Measurements from ENCODE around the gene CNIH3. TPM values are rescaled to one million over a fixed set of nuclear protein-coding genes. Genes with fewer than 3 reads are reported as not detected.

Gene CNIH3
- polyA plus RNA-seq, 1 donor (not counting 4 experiments of a cell fraction or from before 2014, with no cell fraction given): 0.81 TPM

- TF ChIP-seq CTCF (optimal IDR thresholded peaks at IDR 0.05 in 1 of 3, IDR thresholded peaks at IDR 0.05 in 1 of 3, conservative IDR thresholded peaks at IDR 0.05 in 1 of 3; ENCODE audit: extremely low read depth in 1 of 3, insufficient read depth in 2 of 3, low read length in 3 of 3) (no peak), EZH2 (IDR thresholded peaks at IDR 0.05; ENCODE audit: low read length) (no peak)
Observed at GRCh38 chr1:224757508-224757907, 141.4 kb downstream of the CNIH3 start.

GRCh38 chr1:224759135-224759534, 143.0 kb downstream of the CNIH3 start:
- Histone ChIP-seq H3K79me2 (ENCODE audit: control insufficient read depth, insufficient read depth, low read length) (no peaks in the 10 kb centered on the region), H3K9me1 (ENCODE audit: control insufficient read depth, extremely low read depth, insufficient read depth, low read length) (no peaks in the 10 kb centered on the region), H2AFZ (ENCODE audit: control insufficient read depth, low read length) (no peak overlapping the region), H3K4me3 (ENCODE audit: control insufficient read depth in 2 of 3, extremely low read depth in 1 of 3, insufficient read depth in 2 of 3, low read depth in 1 of 3, low read length in 3 of 3) (no peak overlapping the region), H3K4me1 (ENCODE audit: control insufficient read depth, extremely low read depth, insufficient read depth, low read length) (no peaks in the 10 kb centered on the region), H3K27ac (ENCODE audit: control insufficient read depth, insufficient read depth, low read length) (no peak overlapping the region), H3K9me3 (ENCODE audit: control insufficient read depth, low read depth, low read length) (no peaks in the 10 kb centered on the region), H3K27me3 (ENCODE audit: control insufficient read depth, extremely low read depth, insufficient read depth, low read length) (no peaks in the 10 kb centered on the region), H4K20me1 (ENCODE audit: control insufficient read depth, extremely low read depth, insufficient read depth, low read length) (no peaks in the 10 kb centered on the region), H3K4me2 (ENCODE audit: control insufficient read depth, extremely low read depth, insufficient read depth, low read depth, low read length) (no peak overlapping the region), H3K9ac (ENCODE audit: control insufficient read depth, extremely low read depth, insufficient read depth, low read length) (no peak overlapping the region), H3K36me3 (ENCODE audit: control insufficient read depth in 2 of 2, extremely low read depth in 1 of 2, insufficient read depth in 2 of 2, low read length in 2 of 2) (no peaks in the 10 kb centered on the region)
- no peak for FAIRE-seq
- DNase-seq (ENCODE audit: low read depth, low spot score): no peak
- dilution Hi-C loops (cut with MboI; ENCODE audit: extremely low pct_ligation_motif_present, low sequenced_read_pairs): no loop called here
- TF ChIP-seq EZH2 (IDR thresholded peaks at IDR 0.05; ENCODE audit: low read length): no peak
- no peak for TF ChIP-seq CTCF (optimal IDR thresholded peaks at IDR 0.05 in 1 of 3, IDR thresholded peaks at IDR 0.05 in 1 of 3, conservative IDR thresholded peaks at IDR 0.05 in 1 of 3; ENCODE audit: extremely low read depth in 1 of 3, insufficient read depth in 2 of 3, low read length in 3 of 3)

More at GRCh38 chr1:224757508-224757907, 141.4 kb downstream of the CNIH3 start:
- H3K4me3 ChIP-seq (ENCODE audit: control insufficient read depth in 2 of 3, extremely low read depth in 1 of 3, insufficient read depth in 2 of 3, low read depth in 1 of 3, low read length in 3 of 3): no peak overlapping the region
- DNase-seq (ENCODE audit: low read depth, low spot score) (no peak), FAIRE-seq (no peak)
- H3K9me3 ChIP-seq (ENCODE audit: control insufficient read depth, low read depth, low read length): no peaks in the 10 kb centered on the region
- no peak overlapping the region for H3K27ac ChIP-seq (ENCODE audit: control insufficient read depth, insufficient read depth, low read length)
- H3K27me3 ChIP-seq (ENCODE audit: control insufficient read depth, extremely low read depth, insufficient read depth, low read length): no peaks in the 10 kb centered on the region
- no peaks in the 10 kb centered on the region for H3K4me1 ChIP-seq (ENCODE audit: control insufficient read depth, extremely low read depth, insufficient read depth, low read length)
- H2AFZ ChIP-seq (ENCODE audit: control insufficient read depth, low read length): no peak overlapping the region
- no peaks in the 10 kb centered on the region for H3K36me3 ChIP-seq (ENCODE audit: control insufficient read depth in 2 of 2, extremely low read depth in 1 of 2, insufficient read depth in 2 of 2, low read length in 2 of 2)
- dilution Hi-C loops (cut with MboI; ENCODE audit: extremely low pct_ligation_motif_present, low sequenced_read_pairs): no loop called here
- no peak overlapping the region for H3K9ac ChIP-seq (ENCODE audit: control insufficient read depth, extremely low read depth, insufficient read depth, low read length)
- no peak overlapping the region for H3K4me2 ChIP-seq (ENCODE audit: control insufficient read depth, extremely low read depth, insufficient read depth, low read depth, low read length)
- no peaks in the 10 kb centered on the region for H4K20me1 ChIP-seq (ENCODE audit: control insufficient read depth, extremely low read depth, insufficient read depth, low read length)
- no peaks in the 10 kb centered on the region for H3K9me1 ChIP-seq (ENCODE audit: control insufficient read depth, extremely low read depth, insufficient read depth, low read length)
- no peaks in the 10 kb centered on the region for H3K79me2 ChIP-seq (ENCODE audit: control insufficient read depth, insufficient read depth, low read length)

Data from keratinocyte (primary cell).